Stimulated activated effector memory CD8-positive, alpha-beta T cell treated with anti-CD3 and anti-CD28 coated beads, Interleukin-12 subunit alpha, Interleukin-12 subunit beta, amount 100 ng/mL, for 72 hours (primary cell): ENCODE data around the gene MON1A.
A peak's percentile ranks its signal among the peaks of the same experiment; 100 is the strongest.

Source experiments
- ATAC-seq: fragments of 150-1000 bp; cut with Tn5 transposase; 2 replicates; pipeline ENCODE4 v1.10.0; 2021
- DNase-seq, 2 donors: peaks; one replicate each; pipeline ENCODE4 v3.0.0; 2021 to 2022; ENCODE audit warnings: low spot score in 2 of 2
- H3K27ac Mint-ChIP-seq: one replicate; pipeline ENCODE4 v1.8.0; 2022; ENCODE audit warnings: mild to moderate bottlenecking, mixed read lengths
- H3K36me3 Mint-ChIP-seq: one replicate; pipeline ENCODE4 v1.8.0; 2022; ENCODE audit warnings: mild to moderate bottlenecking, mixed read lengths
- H3K4me1 Mint-ChIP-seq: one replicate; pipeline ENCODE4 v1.8.0; 2022; ENCODE audit warnings: mixed read lengths
- H3K4me3 Mint-ChIP-seq: one replicate; pipeline ENCODE4 v1.8.0; 2022; ENCODE audit warnings: mild to moderate bottlenecking, mixed read lengths
- H3K9me3 Mint-ChIP-seq: one replicate; pipeline ENCODE4 v1.8.0; 2022; ENCODE audit warnings: mixed read lengths

Gene MON1A

DNA sequence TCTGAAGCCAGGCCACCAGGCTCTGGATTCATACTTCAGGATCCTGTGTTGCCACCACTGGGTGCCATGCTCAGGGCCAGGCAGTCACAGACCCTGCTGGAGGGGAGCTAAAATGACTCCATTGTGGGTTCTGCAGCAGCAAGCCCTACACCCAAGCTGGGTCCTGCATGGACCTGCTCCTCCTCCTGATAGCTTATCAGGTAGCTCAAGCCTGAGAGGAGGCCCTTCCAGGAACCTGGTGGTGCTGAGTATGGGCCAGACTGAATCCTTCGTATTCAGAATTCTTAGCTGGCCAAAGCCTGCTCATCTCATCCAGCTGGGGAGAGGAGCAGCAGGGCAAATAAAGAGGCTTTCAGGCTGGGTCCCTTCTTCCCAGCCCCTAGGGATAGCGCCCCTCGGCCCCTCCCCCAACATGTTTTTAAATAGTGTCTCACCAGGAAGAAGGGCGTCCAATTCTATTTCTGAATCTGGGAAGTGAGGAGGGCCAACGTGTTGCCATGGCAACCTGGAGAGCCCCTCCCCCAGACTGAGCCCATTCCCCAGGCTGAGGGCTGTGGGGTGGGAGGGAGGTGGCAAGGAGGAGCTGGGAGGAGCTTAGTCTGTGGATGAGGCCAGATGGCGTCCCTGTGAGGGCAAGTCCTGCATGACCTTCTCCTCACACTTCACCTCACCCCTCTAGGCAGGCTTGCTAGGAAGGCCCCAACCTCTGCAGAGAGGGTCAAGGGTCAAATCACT lies 48.9 kb downstream of the MON1A start:
- H3K36me3 Mint-ChIP-seq, result no peaks in the 10 kb centered on the region
- H3K4me3 Mint-ChIP-seq, result no peak overlapping the region
- no peaks in the 10 kb centered on the region for H3K9me3 Mint-ChIP-seq
- no peak for ATAC-seq
- DNase-seq, result no peak
- no peaks in the 10 kb centered on the region for H3K4me1 Mint-ChIP-seq
- H3K27ac Mint-ChIP-seq, result no peak overlapping the region

DNA sequence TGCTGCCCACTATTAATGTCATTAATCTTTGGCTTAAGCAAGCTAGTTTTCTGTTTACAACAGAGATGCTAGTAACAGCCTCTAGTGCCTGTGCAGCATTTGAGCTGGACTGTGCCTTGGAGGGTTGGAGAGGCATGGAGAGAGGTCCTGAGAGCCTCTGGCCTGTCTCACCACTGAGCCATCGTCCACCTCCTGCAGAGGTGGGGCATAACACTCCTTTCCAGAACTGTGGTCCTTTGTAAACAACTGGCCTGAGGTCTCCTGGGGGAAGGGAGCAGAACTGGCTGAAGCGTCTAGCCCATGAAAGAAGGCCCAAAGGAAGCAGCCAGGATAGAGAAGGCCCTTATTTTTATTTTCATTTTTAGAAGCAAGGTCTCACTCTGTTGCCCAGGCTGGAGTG lies 49.9 kb downstream of the MON1A start:
- Mint-ChIP-seq H3K27ac (no peak overlapping the region), H3K4me1 (no peaks in the 10 kb centered on the region), H3K4me3 (no peak overlapping the region), H3K9me3 (no peaks in the 10 kb centered on the region), H3K36me3 (no peaks in the 10 kb centered on the region)
- DNase-seq (no peak), ATAC-seq (no peak)

- DNase-seq (no peak), ATAC-seq (no peak)
- Mint-ChIP-seq H3K4me1 (no peaks in the 10 kb centered on the region), H3K27ac (no peak overlapping the region), H3K4me3 (no peak overlapping the region), H3K36me3 (no peaks in the 10 kb centered on the region), H3K9me3 (no peaks in the 10 kb centered on the region)
These were observed 50.9 kb downstream of the MON1A start for GRCh38 chr3:49878686-49879085.

DNA sequence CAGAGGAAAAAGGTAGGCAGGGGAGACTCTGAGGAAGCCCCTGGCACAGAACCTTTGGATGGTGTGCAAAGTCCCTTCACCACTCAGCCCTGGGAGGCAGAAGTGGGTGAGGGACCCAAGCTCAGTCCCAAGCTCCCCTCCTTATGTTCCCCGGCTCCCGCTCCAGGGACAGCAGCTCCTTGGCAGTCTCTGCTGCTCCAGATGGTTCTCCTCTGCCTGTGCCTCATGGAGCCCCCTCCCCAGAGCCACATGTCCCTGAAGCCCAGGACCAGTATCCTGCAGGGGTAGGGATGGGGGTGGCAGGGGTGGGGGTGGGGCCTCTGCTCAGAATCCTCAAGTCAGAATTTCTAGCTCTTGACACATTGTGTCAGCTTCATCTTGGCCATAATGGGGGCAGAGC lies 51.9 kb downstream of the MON1A start:
- no peak overlapping the region for H3K27ac Mint-ChIP-seq
- H3K36me3 Mint-ChIP-seq, result no peaks in the 10 kb centered on the region
- H3K4me1 Mint-ChIP-seq, result no peaks in the 10 kb centered on the region
- H3K4me3 Mint-ChIP-seq, result no peak overlapping the region
- no peak for DNase-seq
- no peak for ATAC-seq
- no peaks in the 10 kb centered on the region for H3K9me3 Mint-ChIP-seq

- Mint-ChIP-seq H3K4me1 (no peaks in the 10 kb centered on the region), H3K27ac (no peak overlapping the region), H3K4me3 (no peak overlapping the region), H3K9me3 (no peaks in the 10 kb centered on the region), H3K36me3 (no peaks in the 10 kb centered on the region)
- DNase-seq, result no peak
- ATAC-seq, result no peak
These were observed 53.0 kb downstream of the MON1A start for GRCh38 chr3:49876567-49876966.

DNA sequence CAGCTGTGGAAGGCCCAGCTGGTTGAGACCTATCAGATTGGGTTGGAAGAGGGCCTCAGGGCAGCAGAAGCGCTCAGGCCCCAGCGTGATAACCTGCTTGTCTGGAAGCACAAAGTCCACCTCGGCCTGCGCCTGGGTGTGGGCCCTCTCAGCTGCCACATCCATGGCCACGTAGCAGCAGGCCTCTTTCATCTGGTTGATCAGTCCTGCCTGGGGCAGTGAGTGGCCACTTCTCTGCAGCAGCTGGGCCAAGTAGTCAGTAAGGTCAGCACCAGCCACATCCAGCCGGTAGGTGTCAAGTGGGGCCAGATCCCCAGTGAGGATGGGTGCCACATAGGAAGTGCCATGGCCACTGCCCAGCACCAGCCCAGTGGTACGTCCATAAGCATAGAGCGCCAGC lies 56.0 kb downstream of the MON1A start:
- Mint-ChIP-seq H3K4me3 (no peak overlapping the region), H3K36me3 (no peaks in the 10 kb centered on the region), H3K9me3 (no peaks in the 10 kb centered on the region)

GRCh38 chr3:49872801-49873281 lies 56.8 kb downstream of the MON1A start:
- Mint-ChIP-seq H3K27ac (no peak overlapping the region), H3K4me1 (peaks cover 5% of the 10 kb centered on the region), H3K36me3 (no peaks in the 10 kb centered on the region), H3K9me3 (no peaks in the 10 kb centered on the region), H3K4me3 (no peak overlapping the region)
- ATAC-seq (peak; percentile 20), DNase-seq (no peak)

More for the DNA sequence above, 56.0 kb downstream of the MON1A start:
- ATAC-seq (no peak), DNase-seq (no peak)
- Mint-ChIP-seq H3K4me1 (peaks cover under 1% of the 10 kb centered on the region), H3K27ac (no peak overlapping the region)

GRCh38 chr3:49871531-49872153 lies 58.0 kb downstream of the MON1A start:
- H3K4me1 Mint-ChIP-seq, result peaks cover 5% of the 10 kb centered on the region
- DNase-seq, result no peak
- H3K27ac Mint-ChIP-seq, result no peak overlapping the region
- no peaks in the 10 kb centered on the region for H3K9me3 Mint-ChIP-seq
- H3K36me3 Mint-ChIP-seq, result no peaks in the 10 kb centered on the region
- no peak overlapping the region for H3K4me3 Mint-ChIP-seq
- no peak for ATAC-seq

DNA sequence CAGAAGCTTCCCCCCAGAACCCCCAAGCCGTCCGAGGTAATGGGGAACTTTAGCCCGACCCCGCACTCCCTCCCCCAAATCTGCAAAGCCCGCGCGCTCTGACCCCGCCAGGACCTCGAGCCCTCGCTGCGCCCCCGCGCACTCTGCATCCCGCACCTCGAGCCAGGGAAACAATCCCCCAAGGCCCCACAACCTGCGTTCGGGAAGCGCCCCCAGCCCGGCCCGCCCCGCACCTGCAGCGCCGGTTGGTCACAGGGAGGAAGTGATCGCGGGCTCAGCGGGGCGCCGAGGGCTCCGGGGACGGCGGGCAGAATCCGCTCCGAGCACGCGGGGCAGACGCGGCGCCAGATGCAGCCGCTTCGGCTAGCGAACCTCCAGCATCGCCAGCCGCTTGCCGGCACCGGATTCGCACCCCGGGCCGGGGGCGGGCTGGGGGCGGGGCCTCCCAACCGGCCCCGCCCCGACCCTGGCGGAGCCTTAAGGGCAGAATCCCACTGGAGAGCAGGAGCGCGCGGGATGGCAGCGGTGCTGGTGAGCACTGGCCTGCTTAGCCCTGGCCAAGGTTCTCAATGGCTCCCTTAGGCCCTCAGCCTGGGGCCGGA lies 60.0 kb downstream of the MON1A start, which contains the start of gene CAMKV:
CAMKV (minus strand) TSS at position 382 of the 602 bp plus-strand sequence. CDS start 7,518 bp downstream, outside the sequence.
- Mint-ChIP-seq H3K4me3 (peak within 1 kb of the TSS; percentile 37), H3K4me1 (peaks cover 5% of the 10 kb centered on the region), H3K36me3 (no peaks in the 10 kb centered on the region), H3K9me3 (no peaks in the 10 kb centered on the region), H3K27ac (no peak within 1 kb of the TSS)
- no peak for DNase-seq
- ATAC-seq, result peak; percentile 40

GRCh38 chr3:49868862-49869466 lies 60.6 kb downstream of the MON1A start:
- ATAC-seq, result no peak
- Mint-ChIP-seq H3K27ac (no peak overlapping the region), H3K9me3 (no peaks in the 10 kb centered on the region), H3K36me3 (no peaks in the 10 kb centered on the region), H3K4me3 (peak overlapping the region; percentile 37), H3K4me1 (peaks cover 5% of the 10 kb centered on the region)
- no peak for DNase-seq

DNA sequence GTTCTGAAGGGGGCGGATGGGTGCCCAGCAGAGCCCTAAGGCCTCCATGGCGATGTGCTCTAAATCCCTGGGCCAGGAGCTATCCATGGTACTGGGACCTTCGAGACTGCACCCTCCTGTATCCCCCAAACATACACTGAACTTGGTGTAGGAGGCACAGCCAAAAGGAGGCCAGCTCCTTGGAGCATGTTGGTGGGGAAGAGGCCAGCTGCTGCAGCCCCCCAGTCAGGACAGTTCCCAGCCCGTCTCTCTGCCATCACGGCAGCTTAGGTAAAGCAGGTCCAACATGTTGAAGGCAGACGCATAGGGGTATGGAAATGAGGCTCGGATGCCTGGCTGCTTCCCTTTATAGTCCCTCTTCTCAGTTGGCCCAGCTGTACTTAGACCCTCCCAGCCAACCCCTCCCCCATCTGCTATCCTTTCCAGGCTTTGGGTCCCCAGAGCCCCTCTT lies 61.7 kb downstream of the MON1A start:
- Mint-ChIP-seq H3K4me3 (no peak overlapping the region), H3K9me3 (no peaks in the 10 kb centered on the region), H3K27ac (no peak overlapping the region), H3K4me1 (peaks cover 5% of the 10 kb centered on the region), H3K36me3 (no peaks in the 10 kb centered on the region)
- ATAC-seq, result peak; percentile 18
- DNase-seq, result no peak

GRCh38 chr3:49867400-49867799 lies 62.2 kb downstream of the MON1A start:
- no peaks in the 10 kb centered on the region for H3K36me3 Mint-ChIP-seq
- H3K4me1 Mint-ChIP-seq, result peaks cover 5% of the 10 kb centered on the region
- ATAC-seq (no peak), DNase-seq (no peak)
- H3K27ac Mint-ChIP-seq, result no peak overlapping the region
- no peaks in the 10 kb centered on the region for H3K9me3 Mint-ChIP-seq
- no peak overlapping the region for H3K4me3 Mint-ChIP-seq

- ATAC-seq (no peak), DNase-seq (no peak)
- H3K4me3 Mint-ChIP-seq, result no peak overlapping the region
- no peak overlapping the region for H3K27ac Mint-ChIP-seq
- H3K36me3 Mint-ChIP-seq, result no peaks in the 10 kb centered on the region
- H3K4me1 Mint-ChIP-seq, result peaks cover 5% of the 10 kb centered on the region
- no peaks in the 10 kb centered on the region for H3K9me3 Mint-ChIP-seq
These were observed 64.3 kb downstream of the MON1A start for GRCh38 chr3:49865198-49865784.

- peaks cover 5% of the 10 kb centered on the region for H3K4me1 Mint-ChIP-seq
- no peaks in the 10 kb centered on the region for H3K36me3 Mint-ChIP-seq
- ATAC-seq (no peak), DNase-seq (no peak)
- no peaks in the 10 kb centered on the region for H3K9me3 Mint-ChIP-seq
- H3K27ac Mint-ChIP-seq, result no peak overlapping the region
- H3K4me3 Mint-ChIP-seq, result no peak overlapping the region
These were observed 65.1 kb downstream of the MON1A start for GRCh38 chr3:49864505-49864904.
